HS-27A (cell line): ENCODE data around the gene ATP1B3.
"Not testable (repeated sequence)": the region's sequence is repeated elsewhere in the genome, so short reads cannot be mapped to it uniquely, and the experiment has no call there.

Experiments
- DNase-seq: peaks from one replicate; pipeline ENCODE4 v3.0.0-alpha.2; 2012; ENCODE audit warnings: low read depth, missing footprints

ATP1B3 gene

GRCh38 chr3:141905129-141905528, 28.7 kb downstream of the ATP1B3 start:
- no peak for DNase-seq

- no peak for DNase-seq
Observed at GRCh38 chr3:141909408-141909807, 33.0 kb downstream of the ATP1B3 start.

GRCh38 chr3:141909986-141910385, 33.5 kb downstream of the ATP1B3 start:
- not testable (repeated sequence) for DNase-seq

- DNase-seq, result peak; percentile 20
Observed at GRCh38 chr3:141913150-141913811, 36.8 kb downstream of the ATP1B3 start.

GRCh38 chr3:141914311-141914710, 37.9 kb downstream of the ATP1B3 start:
- no peak for DNase-seq

- DNase-seq, result no peak
Observed at GRCh38 chr3:141915016-141915415, 38.6 kb downstream of the ATP1B3 start.

- no peak for DNase-seq
Observed at GRCh38 chr3:141915766-141916165, 39.3 kb downstream of the ATP1B3 start.

GRCh38 chr3:141920701-141921100, 44.3 kb downstream of the ATP1B3 start:
- no peak for DNase-seq

GRCh38 chr3:141921316-141921715, 44.9 kb downstream of the ATP1B3 start:
- no peak for DNase-seq

GRCh38 chr3:141925677-141926076, 49.2 kb downstream of the ATP1B3 start:
- DNase-seq, result not testable (repeated sequence)

- DNase-seq, result no peak
Observed at GRCh38 chr3:141926929-141927328, 50.5 kb downstream of the ATP1B3 start.

- no peak for DNase-seq
Observed at GRCh38 chr3:141928631-141929270, 52.3 kb downstream of the ATP1B3 start.

GRCh38 chr3:141929341-141929995, 53.0 kb downstream of the ATP1B3 start:
- no peak for DNase-seq

- no peak for DNase-seq
Observed at GRCh38 chr3:141930801-141931200, 54.4 kb downstream of the ATP1B3 start.

GRCh38 chr3:141933421-141934300, 57.2 kb downstream of the ATP1B3 start:
- no peak for DNase-seq

GRCh38 chr3:141934354-141934753, 57.9 kb downstream of the ATP1B3 start:
- no peak for DNase-seq

- DNase-seq, result no peak
Observed at GRCh38 chr3:141938011-141938500, 61.6 kb downstream of the ATP1B3 start.

GRCh38 chr3:141939759-141940158, 63.3 kb downstream of the ATP1B3 start:
- DNase-seq, result peak; percentile 17

GRCh38 chr3:141940194-141940776, 63.8 kb downstream of the ATP1B3 start:
- peak; percentile 74 for DNase-seq

GRCh38 chr3:141941093-141941492, 64.7 kb downstream of the ATP1B3 start:
- no peak for DNase-seq

- no peak for DNase-seq
Observed at GRCh38 chr3:141942006-141942405, 65.6 kb downstream of the ATP1B3 start.
